ENCODE results near the gene DST. TPM values are rescaled to one million over a fixed set of nuclear protein-coding genes. Genes with fewer than 3 reads are reported as not detected.

The DST gene
- total RNA-seq, 2 donors from 2014 or later: 443 to 489 TPM

DNA sequence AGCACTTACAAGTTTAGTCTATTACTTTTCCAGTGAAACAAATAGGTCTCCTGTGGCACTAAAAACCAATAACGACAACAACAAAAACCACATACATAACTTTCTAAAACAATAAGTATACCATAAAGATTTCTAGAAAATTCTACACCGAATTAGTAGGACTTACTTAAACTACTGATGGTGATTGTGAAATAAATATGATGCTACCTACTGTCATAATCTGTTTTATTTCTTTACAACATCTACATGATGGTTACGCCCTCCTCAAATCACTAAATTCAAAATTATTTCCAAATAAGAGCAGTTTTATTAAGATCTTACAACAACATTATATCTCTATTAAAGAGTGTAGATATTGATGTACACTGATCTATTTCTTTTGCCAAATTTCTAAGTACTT, 147.0 kb downstream of the DST start:
- H3K36me3 ChIP-seq: peaks cover 29% of the 10 kb centered on the region
- no peak overlapping the region for H3K27ac ChIP-seq

DNA sequence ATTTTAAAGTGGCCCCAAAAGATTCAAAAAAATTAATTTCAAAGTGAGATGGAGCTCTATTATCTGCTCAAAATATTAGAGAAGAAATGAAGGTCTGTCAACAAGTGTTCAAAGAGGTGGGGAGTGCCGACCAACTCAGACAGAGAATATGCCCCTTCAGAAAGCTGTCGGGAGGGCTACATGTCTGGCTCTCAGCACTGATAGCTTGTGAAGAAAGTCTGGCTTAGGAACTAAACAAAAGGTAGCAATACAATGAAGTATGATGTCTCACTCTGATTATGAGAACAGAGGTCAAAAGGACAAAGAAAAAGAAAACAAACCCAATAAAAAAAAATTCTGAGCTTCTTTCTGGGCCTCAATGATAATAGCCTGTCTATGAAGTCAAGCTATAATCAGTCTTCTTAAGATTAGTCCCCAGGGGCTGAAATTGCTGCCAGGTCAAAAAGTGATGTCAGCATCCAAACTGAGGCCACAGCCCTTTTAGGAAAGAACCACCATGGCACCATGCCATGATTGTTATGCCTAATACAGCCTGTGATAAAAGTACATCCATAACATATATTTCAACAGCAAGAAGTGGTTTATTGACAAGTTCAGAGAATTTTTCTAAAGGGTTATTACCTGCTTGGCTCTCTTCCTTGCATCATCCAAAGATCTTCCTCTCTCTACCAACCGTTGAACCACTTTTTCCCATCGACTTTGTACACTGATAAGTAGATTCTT, 150.9 kb downstream of the DST start:
- H3K4me1 ChIP-seq (ENCODE audit: control insufficient read depth in 1 of 2, low read depth in 2 of 2): peaks cover 11 to 35% of the 10 kb centered on the region in 2 donors
- no peaks in the 10 kb centered on the region for H3K27me3 ChIP-seq (replicated peaks; ENCODE audit: insufficient read depth)
- no peak for ATAC-seq (ENCODE audit: insufficient number of reproducible peaks, low FRiP score, low read depth)
- peaks cover 21% of the 10 kb centered on the region for H3K36me3 ChIP-seq
- no peak for DNase-seq (ENCODE audit: low spot score)
- TF ChIP-seq, protein P1, sequence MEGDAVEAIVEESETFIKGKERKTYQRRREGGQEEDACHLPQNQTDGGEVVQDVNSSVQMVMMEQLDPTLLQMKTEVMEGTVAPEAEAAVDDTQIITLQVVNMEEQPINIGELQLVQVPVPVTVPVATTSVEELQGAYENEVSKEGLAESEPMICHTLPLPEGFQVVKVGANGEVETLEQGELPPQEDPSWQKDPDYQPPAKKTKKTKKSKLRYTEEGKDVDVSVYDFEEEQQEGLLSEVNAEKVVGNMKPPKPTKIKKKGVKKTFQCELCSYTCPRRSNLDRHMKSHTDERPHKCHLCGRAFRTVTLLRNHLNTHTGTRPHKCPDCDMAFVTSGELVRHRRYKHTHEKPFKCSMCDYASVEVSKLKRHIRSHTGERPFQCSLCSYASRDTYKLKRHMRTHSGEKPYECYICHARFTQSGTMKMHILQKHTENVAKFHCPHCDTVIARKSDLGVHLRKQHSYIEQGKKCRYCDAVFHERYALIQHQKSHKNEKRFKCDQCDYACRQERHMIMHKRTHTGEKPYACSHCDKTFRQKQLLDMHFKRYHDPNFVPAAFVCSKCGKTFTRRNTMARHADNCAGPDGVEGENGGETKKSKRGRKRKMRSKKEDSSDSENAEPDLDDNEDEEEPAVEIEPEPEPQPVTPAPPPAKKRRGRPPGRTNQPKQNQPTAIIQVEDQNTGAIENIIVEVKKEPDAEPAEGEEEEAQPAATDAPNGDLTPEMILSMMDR (IDR thresholded peaks at IDR 0.05): no peak
- no peak overlapping the region for H3K4me3 ChIP-seq
- H3K9me3 ChIP-seq: no peaks in the 10 kb centered on the region
- H3K27ac ChIP-seq: no peak overlapping the region

More for the DNA sequence above, 147.0 kb downstream of the DST start:
- Histone ChIP-seq H3K9me3 (no peaks in the 10 kb centered on the region), H3K27me3 (replicated peaks; ENCODE audit: insufficient read depth) (no peaks in the 10 kb centered on the region), H3K4me1 (ENCODE audit: control insufficient read depth in 1 of 2, low read depth in 2 of 2) (peaks cover 20 to 50% of the 10 kb centered on the region in 2 donors), H3K4me3 (no peak overlapping the region)
- TF ChIP-seq, protein P1 (IDR thresholded peaks at IDR 0.05): no peak
- ATAC-seq (ENCODE audit: insufficient number of reproducible peaks, low FRiP score, low read depth) (no peak), DNase-seq (ENCODE audit: low spot score) (no peak)

DNA sequence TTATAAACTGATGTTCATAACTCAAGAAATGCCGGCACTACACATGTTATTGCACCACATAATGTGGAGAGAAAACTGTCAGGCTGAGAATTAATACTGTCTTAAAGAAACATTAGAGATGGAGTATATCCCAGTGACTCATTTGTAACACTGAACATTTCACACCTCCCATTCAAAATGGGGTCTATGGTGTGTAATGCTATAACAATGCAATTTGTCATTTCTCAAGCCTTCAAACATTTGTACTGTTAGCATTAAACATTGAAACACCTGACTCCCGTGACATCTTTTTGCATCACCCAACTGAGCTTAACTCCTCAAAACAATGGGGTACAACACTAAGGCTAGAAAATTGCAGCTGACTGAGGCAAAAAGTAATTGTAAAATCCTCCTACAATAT, 151.7 kb downstream of the DST start:
- ATAC-seq (ENCODE audit: insufficient number of reproducible peaks, low FRiP score, low read depth) (no peak), DNase-seq (ENCODE audit: low spot score) (no peak)
- Histone ChIP-seq H3K4me3 (no peak overlapping the region), H3K36me3 (peaks cover 22% of the 10 kb centered on the region), H3K27ac (no peak overlapping the region), H3K9me3 (no peaks in the 10 kb centered on the region), H3K27me3 (replicated peaks; ENCODE audit: insufficient read depth) (no peaks in the 10 kb centered on the region), H3K4me1 (ENCODE audit: control insufficient read depth in 1 of 2, low read depth in 2 of 2) (peaks cover 11 to 35% of the 10 kb centered on the region in 2 donors)
- TF ChIP-seq, protein P1 (IDR thresholded peaks at IDR 0.05): no peak

DNA sequence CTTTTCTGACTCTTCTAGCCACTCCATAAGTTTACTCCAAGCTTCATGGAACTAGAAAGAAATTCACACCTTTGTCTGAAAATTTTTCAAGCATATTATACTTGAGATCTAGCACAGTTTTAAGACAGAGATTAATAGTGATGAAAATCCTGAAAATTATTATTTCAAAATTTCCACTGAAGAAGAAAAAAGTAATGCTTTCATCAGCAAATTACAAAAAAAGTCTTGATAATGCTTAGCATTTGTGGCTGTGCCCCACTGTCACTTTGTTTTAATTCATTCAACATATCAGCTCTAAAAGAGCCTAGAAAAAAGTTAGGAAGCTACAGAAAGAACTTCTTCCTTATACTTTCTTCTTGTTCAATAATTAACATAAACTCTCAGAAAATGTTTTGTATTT, 153.1 kb downstream of the DST start:
- no peak overlapping the region for H3K4me3 ChIP-seq
- no peak for ATAC-seq (ENCODE audit: insufficient number of reproducible peaks, low FRiP score, low read depth)
- TF ChIP-seq, protein P1 (IDR thresholded peaks at IDR 0.05): no peak
- H3K4me1 ChIP-seq (ENCODE audit: control insufficient read depth in 1 of 2, low read depth in 2 of 2): peaks cover 11 to 34% of the 10 kb centered on the region in 2 donors
- DNase-seq (ENCODE audit: low spot score): no peak
- H3K36me3 ChIP-seq: peaks cover 25% of the 10 kb centered on the region
- H3K9me3 ChIP-seq: no peaks in the 10 kb centered on the region
- H3K27ac ChIP-seq: no peak overlapping the region
- no peaks in the 10 kb centered on the region for H3K27me3 ChIP-seq (replicated peaks; ENCODE audit: insufficient read depth)

DNA sequence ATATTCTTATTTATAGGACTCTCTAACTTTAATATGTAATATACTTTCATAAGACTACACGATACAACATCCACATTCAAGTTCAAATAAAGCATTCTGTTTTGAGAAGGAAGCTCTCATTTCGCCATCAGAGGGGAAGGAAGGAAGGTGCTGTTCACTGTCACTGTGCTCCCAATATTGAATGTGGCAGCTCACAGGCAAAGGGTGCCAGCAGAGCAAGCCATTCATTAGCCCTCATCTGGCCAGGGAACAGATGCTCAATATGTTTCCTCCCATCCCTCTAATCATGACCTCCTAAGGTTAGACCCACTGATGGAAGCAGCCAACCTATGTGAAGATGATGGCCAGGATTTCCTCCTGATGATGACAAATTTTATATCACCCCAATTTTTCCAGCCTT, 154.4 kb downstream of the DST start:
- no peak for DNase-seq (ENCODE audit: low spot score)
- no peak for ATAC-seq (ENCODE audit: insufficient number of reproducible peaks, low FRiP score, low read depth)
- H3K4me3 ChIP-seq: no peak overlapping the region
- no peaks in the 10 kb centered on the region for H3K27me3 ChIP-seq (replicated peaks; ENCODE audit: insufficient read depth)
- H3K4me1 ChIP-seq (ENCODE audit: control insufficient read depth in 1 of 2, low read depth in 2 of 2): peaks cover 14 to 34% of the 10 kb centered on the region in 2 donors
- TF ChIP-seq, protein P1 (IDR thresholded peaks at IDR 0.05): no peak
- H3K27ac ChIP-seq: no peak overlapping the region
- H3K9me3 ChIP-seq: no peaks in the 10 kb centered on the region
- peaks cover 25% of the 10 kb centered on the region for H3K36me3 ChIP-seq

Measured in thoracic aorta (tissue), 2 donors.